ENCODE data around the gene CACNG4.

CACNG4 gene

GRCh38 chr17:66923886-66924285 lies 40.6 kb upstream of the CACNG4 start:
- H3K27ac ChIP-seq: no peak overlapping the region
- no peak for TF ChIP-seq ZFX (IDR thresholded peaks at IDR 0.05)
- no peak for TF ChIP-seq CTCF (conservative IDR thresholded peaks at IDR 0.05)

DNA sequence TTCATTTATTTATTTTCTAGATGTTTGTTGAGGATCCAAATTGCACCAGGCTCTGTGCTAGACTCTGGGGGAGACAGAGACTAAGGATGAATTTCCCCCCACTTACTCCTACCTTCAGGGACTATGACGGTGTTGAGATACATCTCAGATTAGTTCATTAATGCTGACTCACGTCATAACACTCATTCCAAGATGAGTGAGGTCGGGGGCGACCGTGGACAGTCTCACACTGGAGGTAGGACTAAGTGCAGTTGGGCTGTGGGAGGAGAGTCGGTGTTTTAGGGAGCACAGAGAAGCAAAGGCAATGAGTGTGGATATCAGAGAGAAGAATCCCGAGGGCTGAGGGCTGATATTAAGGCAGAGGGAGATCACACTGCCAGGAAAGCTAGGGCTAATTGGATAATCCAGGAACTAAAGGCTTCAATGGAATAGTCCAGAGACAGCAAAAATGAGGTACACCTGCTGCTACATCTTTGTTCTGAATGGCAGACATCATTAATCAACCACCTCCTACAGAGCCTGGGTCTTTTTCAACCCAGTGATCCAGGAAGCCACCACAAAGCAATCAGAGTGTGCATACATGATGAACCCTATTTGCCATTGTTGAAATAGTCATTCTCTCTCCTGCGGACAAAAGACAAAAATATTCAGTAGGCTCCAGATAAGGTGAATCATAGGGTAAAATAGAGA lies 38.6 kb upstream of the CACNG4 start:
- TF ChIP-seq ZFX (IDR thresholded peaks at IDR 0.05) (no peak), CTCF (conservative IDR thresholded peaks at IDR 0.05) (no peak)
- no peak overlapping the region for H3K27ac ChIP-seq

- TF ChIP-seq CTCF (conservative IDR thresholded peaks at IDR 0.05): no peak
- TF ChIP-seq ZFX (IDR thresholded peaks at IDR 0.05): no peak
- H3K27ac ChIP-seq: no peak overlapping the region
These were observed 35.6 kb upstream of the CACNG4 start for GRCh38 chr17:66928949-66929348.

- TF ChIP-seq ZFX (IDR thresholded peaks at IDR 0.05) (no peak), CTCF (conservative IDR thresholded peaks at IDR 0.05) (no peak)
- H3K27ac ChIP-seq: no peak overlapping the region
These were observed 34.9 kb upstream of the CACNG4 start for GRCh38 chr17:66929591-66929990.

DNA sequence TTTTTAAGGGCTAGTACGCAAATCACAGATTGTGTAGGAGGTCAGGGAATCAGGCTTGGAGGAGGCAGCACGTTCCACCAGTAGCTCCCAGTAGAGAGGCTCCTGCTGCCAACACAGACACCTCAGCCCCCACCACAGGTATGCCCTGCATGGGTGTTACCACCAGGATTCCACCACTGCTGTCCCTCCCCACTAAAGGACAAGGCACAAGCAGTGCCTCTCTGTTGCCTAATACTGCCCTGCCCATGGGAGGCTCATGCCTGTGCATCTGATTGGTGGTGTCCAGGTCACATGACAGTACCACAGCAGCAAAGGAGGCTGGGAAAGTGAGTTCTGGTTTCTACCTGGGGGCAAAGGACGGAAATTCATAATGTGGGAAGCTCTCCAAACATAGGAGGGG lies 33.6 kb upstream of the CACNG4 start:
- H3K27ac ChIP-seq: no peak overlapping the region
- no peak for TF ChIP-seq ZFX (IDR thresholded peaks at IDR 0.05)

- no peak overlapping the region for H3K27ac ChIP-seq
- TF ChIP-seq ZFX (IDR thresholded peaks at IDR 0.05) (no peak), CTCF (conservative IDR thresholded peaks at IDR 0.05) (no peak)
These were observed 32.2 kb upstream of the CACNG4 start for GRCh38 chr17:66932311-66932710.

GRCh38 chr17:66934040-66934439 lies 30.5 kb upstream of the CACNG4 start:
- no peak overlapping the region for H3K27ac ChIP-seq
- no peak for TF ChIP-seq CTCF (conservative IDR thresholded peaks at IDR 0.05)
- TF ChIP-seq ZFX (IDR thresholded peaks at IDR 0.05): no peak

GRCh38 chr17:66935717-66936116 lies 28.8 kb upstream of the CACNG4 start:
- TF ChIP-seq CTCF (conservative IDR thresholded peaks at IDR 0.05) (no peak), ZFX (IDR thresholded peaks at IDR 0.05) (no peak)
- no peak overlapping the region for H3K27ac ChIP-seq

Measured in C4-2B (cell line).